GM12865 (cell line): Measurements from ENCODE around the gene BAHCC1.

Experiments
- DNase-seq: peaks from one replicate; pipeline ENCODE4 v3.0.0; 2010; ENCODE audit warnings: low read depth
- H3K4me3 ChIP-seq: 2 replicates; pipeline ENCODE4 v1.5.1; 2011; ENCODE audit warnings: mild to moderate bottlenecking, low read depth, low read length, control low read depth
- TF ChIP-seq, protein P1 (sequence below): IDR thresholded peaks from 2 replicates; pipeline ENCODE4 v1.5.1; 2011; ENCODE audit warnings: low read length, control low read depth, low read depth, inconsistent platforms; ENCODE audit not compliant: insufficient read depth; ENCODE audit errors: missing control alignments

BAHCC1 gene

DNA sequence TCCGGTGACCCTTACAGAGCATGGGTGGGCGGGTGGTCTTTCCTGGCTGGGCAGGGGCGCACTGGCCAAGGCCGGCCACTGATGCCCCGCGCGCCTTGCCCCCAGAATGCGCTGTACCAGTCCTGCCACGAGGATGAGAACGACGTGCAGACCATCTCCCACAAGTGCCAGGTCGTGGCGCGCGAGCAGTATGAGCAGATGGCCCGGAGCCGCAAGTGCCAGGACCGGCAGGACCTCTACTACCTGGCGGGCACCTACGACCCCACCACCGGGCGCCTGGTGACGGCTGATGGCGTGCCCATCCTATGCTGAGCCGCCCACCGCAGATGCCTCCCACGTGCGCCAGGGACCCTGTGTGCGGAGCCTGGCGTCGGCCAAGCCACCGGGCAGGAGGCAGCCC lies 68.2 kb downstream of the BAHCC1 start:
- H3K4me3 ChIP-seq, result no peak overlapping the region
- no peak for DNase-seq
- TF ChIP-seq, protein P1, sequence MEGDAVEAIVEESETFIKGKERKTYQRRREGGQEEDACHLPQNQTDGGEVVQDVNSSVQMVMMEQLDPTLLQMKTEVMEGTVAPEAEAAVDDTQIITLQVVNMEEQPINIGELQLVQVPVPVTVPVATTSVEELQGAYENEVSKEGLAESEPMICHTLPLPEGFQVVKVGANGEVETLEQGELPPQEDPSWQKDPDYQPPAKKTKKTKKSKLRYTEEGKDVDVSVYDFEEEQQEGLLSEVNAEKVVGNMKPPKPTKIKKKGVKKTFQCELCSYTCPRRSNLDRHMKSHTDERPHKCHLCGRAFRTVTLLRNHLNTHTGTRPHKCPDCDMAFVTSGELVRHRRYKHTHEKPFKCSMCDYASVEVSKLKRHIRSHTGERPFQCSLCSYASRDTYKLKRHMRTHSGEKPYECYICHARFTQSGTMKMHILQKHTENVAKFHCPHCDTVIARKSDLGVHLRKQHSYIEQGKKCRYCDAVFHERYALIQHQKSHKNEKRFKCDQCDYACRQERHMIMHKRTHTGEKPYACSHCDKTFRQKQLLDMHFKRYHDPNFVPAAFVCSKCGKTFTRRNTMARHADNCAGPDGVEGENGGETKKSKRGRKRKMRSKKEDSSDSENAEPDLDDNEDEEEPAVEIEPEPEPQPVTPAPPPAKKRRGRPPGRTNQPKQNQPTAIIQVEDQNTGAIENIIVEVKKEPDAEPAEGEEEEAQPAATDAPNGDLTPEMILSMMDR, result no peak

- no peak overlapping the region for H3K4me3 ChIP-seq
- TF ChIP-seq, protein P1, result no peak
These were observed 69.3 kb downstream of the BAHCC1 start for GRCh38 chr17:81464586-81464985.

GRCh38 chr17:81465910-81466309 lies 70.7 kb downstream of the BAHCC1 start:
- TF ChIP-seq, protein P1, result no peak
- H3K4me3 ChIP-seq, result no peak overlapping the region
- DNase-seq, result no peak

More at GRCh38 chr17:81464586-81464985, 69.3 kb downstream of the BAHCC1 start:
- DNase-seq, result no peak

DNA sequence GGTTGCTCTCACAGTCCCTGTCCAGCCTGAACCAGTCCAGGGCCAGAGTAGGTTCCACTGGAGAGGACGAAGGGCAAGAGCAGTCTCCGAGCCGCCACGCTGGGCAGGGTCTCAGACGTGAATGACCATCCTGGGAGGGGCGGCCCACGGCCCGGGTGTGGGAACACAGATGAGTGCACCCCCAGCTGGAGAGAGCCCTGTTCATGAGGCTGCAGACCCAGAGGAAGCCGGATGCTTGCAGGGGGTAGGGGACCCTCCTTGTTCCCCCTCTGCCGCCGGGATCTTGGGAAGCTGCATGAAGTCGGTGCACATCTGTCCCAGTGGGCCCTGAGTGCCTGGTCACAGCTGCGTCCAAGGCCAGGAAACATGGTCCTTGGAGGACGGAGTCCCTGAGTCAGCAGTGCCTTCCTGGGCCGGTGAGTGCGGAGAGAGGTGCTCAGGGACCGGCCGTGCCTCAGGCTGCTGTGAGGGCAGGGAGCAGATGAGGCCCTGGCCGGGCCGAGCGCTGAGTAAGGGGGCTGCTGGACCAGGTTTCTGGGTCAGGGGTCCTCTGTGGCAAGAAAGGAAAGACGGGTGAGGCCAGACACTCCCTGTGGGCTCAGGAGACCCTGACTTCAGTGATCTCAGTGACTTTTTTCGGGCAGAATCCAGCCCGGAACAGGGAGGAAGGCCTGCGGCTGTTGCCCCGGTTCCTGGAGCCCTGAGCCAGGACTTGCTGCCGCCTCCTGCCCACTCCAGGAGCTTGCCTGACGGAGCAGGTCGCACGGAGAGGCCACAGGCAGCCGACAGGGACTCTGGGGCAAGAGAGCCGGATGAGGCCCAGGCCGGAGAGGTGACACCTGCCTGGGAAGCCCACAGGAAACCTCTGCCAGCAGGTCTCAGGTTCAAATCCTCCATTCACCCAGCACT lies 71.6 kb downstream of the BAHCC1 start:
- H3K4me3 ChIP-seq, result no peak overlapping the region
- no peak for DNase-seq
- TF ChIP-seq, protein P1, result no peak

DNA sequence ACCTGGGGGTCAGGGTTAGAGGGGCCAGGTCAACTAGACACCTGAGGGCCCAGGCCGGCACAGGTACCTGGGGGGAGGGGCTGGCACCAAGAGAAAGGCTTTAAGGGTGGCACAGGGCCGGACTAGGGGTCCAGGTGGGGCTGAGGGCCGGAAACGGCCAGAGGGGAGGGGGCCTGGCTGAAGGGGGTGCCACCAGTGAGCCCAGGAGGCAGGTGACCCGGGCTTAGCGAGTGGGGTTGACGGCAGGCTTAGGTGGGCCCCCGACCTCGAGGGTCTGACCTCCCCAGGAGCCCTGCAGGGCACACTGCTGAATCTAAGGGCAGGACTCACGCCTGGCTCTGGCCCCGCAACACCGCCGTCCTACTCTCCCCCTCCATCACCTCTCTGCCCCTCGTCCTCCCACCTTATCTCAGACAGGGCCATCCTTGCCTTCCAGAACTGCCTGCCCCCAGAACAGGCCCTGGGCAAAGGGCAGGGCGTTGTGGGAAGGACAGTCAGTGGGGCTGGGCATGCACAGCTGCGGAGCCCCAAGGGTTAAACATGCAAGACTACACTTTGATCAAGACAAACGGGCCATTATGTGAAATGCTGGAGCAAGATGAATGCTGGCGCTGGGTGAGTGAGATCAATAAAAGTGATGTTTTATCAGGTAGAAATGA lies 73.0 kb downstream of the BAHCC1 start:
- H3K4me3 ChIP-seq, result no peak overlapping the region
- TF ChIP-seq, protein P1, result no peak
- DNase-seq, result no peak

DNA sequence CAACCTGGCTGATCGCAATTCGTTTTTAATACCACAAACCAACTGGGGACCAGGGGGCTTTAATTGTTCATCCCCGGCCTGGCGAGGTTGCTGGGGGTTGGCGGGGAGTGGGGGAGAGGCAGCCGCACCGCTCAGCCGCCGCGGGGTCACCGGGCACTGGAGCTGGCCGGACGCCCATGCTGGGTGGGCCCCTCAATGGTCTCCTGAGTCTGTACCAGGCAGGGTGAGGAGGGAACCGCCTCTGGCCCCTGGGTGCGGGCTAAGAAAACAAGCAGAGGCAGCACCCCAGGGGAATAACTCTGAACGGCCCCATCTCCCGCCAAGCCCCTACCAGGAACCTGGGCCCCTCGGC lies 73.5 kb downstream of the BAHCC1 start:
- TF ChIP-seq, protein P1, result no peak
- H3K4me3 ChIP-seq, result no peak overlapping the region
- DNase-seq, result no peak
